GM23248 (cell line): Measurements from ENCODE around the gene UBN1. TPM values are rescaled to one million over a fixed set of nuclear protein-coding genes. Genes with fewer than 3 reads are reported as not detected.

Source experiments
- DNase-seq: peaks from one replicate; pipeline ENCODE4 v3.0.0-alpha.2; 2015
- H2AFZ ChIP-seq: fragments of 200-600 bp; sonication (generic); 2 replicates; pipeline ENCODE4 v1.6.1; 2016; ENCODE audit warnings: antibody characterized with exemption
- H3F3A ChIP-seq: fragments of 200-600 bp; sonication (generic); 2 replicates; pipeline ENCODE4 v1.6.1; 2016; ENCODE audit warnings: mild to moderate bottlenecking, antibody characterized with exemption, mixed run types; ENCODE audit not compliant: insufficient read depth
- H3K27ac ChIP-seq: fragments of 200-600 bp; sonication (generic); 2 replicates; pipeline ENCODE4 v1.5.1; 2016; ENCODE audit warnings: mild to moderate bottlenecking
- H3K27me3 ChIP-seq: fragments of 200-600 bp; sonication (generic); replicated peaks from 2 replicates; pipeline ENCODE4 v1.6.1; 2016; ENCODE audit warnings: mild to moderate bottlenecking; ENCODE audit not compliant: insufficient read depth
- H3K36me3 ChIP-seq: fragments of 200-600 bp; sonication (generic); 2 replicates; pipeline ENCODE4 v1.6.1; 2016; ENCODE audit warnings: low read depth, mild to moderate bottlenecking
- H3K4me1 ChIP-seq: fragments of 200-600 bp; sonication (generic); 2 replicates; pipeline ENCODE4 v1.6.1; 2016; ENCODE audit warnings: mild to moderate bottlenecking; ENCODE audit not compliant: insufficient read depth
- H3K4me2 ChIP-seq: fragments of 200-600 bp; sonication (generic); one replicate; pipeline ENCODE4 v1.6.1; 2016; ENCODE audit warnings: mild to moderate bottlenecking; ENCODE audit not compliant: unreplicated experiment
- H3K4me3 ChIP-seq: fragments of 200-600 bp; sonication (generic); 2 replicates; pipeline ENCODE4 v1.5.1; 2016; ENCODE audit warnings: mild to moderate bottlenecking
- H3K79me2 ChIP-seq: fragments of 200-600 bp; sonication (generic); 2 replicates; pipeline ENCODE4 v1.6.1; 2016; ENCODE audit warnings: mild to moderate bottlenecking; ENCODE audit not compliant: insufficient read depth
- H3K9ac ChIP-seq: fragments of 200-600 bp; sonication (generic); 2 replicates; pipeline ENCODE4 v1.6.1; 2016; ENCODE audit warnings: mild to moderate bottlenecking
- H3K9me2 ChIP-seq: fragments of 200-600 bp; sonication (generic); 2 replicates; pipeline ENCODE4 v1.6.1; 2016; ENCODE audit warnings: mixed run types, mild to moderate bottlenecking, moderate library complexity; ENCODE audit not compliant: insufficient read depth
- H3K9me3 ChIP-seq: fragments of 200-600 bp; sonication (generic); one replicate; pipeline ENCODE4 v1.6.1; 2017; ENCODE audit warnings: low read depth
- H4K20me1 ChIP-seq: fragments of 200-600 bp; sonication (generic); 2 replicates; pipeline ENCODE4 v1.6.0; 2016; ENCODE audit not compliant: insufficient read depth
- EZH2 ChIP-seq: fragments of 200-600 bp; sonication (generic); IDR thresholded peaks from 2 replicates; pipeline ENCODE4 v1.6.1; 2018; ENCODE audit warnings: antibody characterized with exemption, mild to moderate bottlenecking; ENCODE audit not compliant: insufficient read depth, poor library complexity, severe bottlenecking
- EZH2phosphoT487 ChIP-seq: fragments of 200-600 bp; sonication (generic); IDR thresholded peaks from 2 replicates; pipeline ENCODE4 v1.6.1; 2018; ENCODE audit warnings: antibody characterized with exemption, moderate library complexity, mild to moderate bottlenecking, low read depth; ENCODE audit not compliant: insufficient read depth
- WGBS, 2 experiments: methylation state at CpG; one replicate each; pipeline ENCODE4 v1.1.6; 2015 to 2017; ENCODE audit warnings: low lambda C conversion rate in 2 of 2, low coverage in 1 of 2; ENCODE audit errors: missing lambda C conversion rate in 2 of 2; 5-methylcytosine and 5-hydroxymethylcytosine counted together
- in situ Hi-C: fragments of 300-500 bp; cut with MboI; formaldehyde crosslinking; loops from 2 replicates; pipeline ENCODE4 v1.15.0; 2020
- polyA plus RNA-seq: library from polyadenylated mRNA; unstranded; fragments of >200 nt; fragmentation: Nextera tagmentation; extraction: Ambion mirVana; gene quantifications from 2 replicates; pipeline ENCODE4 v1.2.1, GENCODE V29; 2016
- total RNA-seq: library from RNA; depleted of rRNA; stranded (reverse); fragments of >200 nt; shearing (Covaris generic); gene quantifications from 2 replicates; pipeline ENCODE4 v1.2.3, GENCODE V29; 2014

Gene UBN1
- total and polyA plus RNA-seq, 2 experiments from 2014 or later = 9.9 to 16.4 TPM

DNA sequence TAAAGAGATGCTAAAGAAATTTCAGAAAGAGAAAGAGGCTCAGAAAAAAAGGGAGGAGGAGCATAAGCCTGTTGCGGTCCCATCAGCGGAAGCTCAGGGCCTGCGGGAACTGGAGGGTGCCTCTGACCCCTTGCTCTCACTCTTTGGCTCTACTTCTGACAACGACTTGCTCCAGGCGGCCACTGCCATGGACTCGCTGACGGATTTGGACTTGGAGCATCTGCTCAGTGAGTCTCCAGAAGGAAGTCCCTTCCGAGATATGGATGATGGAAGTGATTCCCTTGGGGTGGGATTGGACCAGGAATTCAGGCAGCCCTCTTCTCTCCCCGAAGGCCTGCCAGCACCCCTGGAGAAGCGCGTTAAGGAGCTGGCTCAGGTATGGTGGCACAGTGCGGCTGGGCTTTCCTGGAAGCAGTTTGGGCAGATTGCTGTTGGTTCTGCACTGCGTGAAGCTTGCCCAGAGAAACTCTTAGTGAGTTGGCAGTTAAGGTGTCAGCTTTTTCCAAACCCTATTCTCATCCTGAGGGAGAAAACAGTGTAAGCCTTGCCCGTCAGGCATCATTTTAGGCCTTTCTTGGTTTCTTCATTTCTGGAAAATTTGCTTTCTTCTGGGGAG, 13.6 kb downstream of the UBN1 start:
- no peaks in the 10 kb centered on the region for H3K4me1 ChIP-seq
- H3K79me2 ChIP-seq = peaks cover 97% of the 10 kb centered on the region
- peaks cover 50% of the 10 kb centered on the region for H3K36me3 ChIP-seq
- H3K9me2 ChIP-seq = no peaks in the 10 kb centered on the region
- H3F3A ChIP-seq = no peaks in the 10 kb centered on the region
- H3K27ac ChIP-seq = no peak overlapping the region
- in situ Hi-C loops = no loop called here
- DNase-seq = no peak
- no peak for TF ChIP-seq EZH2phosphoT487
- no peak for TF ChIP-seq EZH2
- no peaks in the 10 kb centered on the region; the same call in 1 of the 2 replicates for H4K20me1 ChIP-seq
- no peak overlapping the region for H3K4me2 ChIP-seq
- 95 to 96% methylated on average over 14 of the region's 14 CpGs for WGBS, 2 experiments
- no peaks in the 10 kb centered on the region for H3K9me3 ChIP-seq
- H3K27me3 ChIP-seq = no peaks in the 10 kb centered on the region
- no peak overlapping the region for H2AFZ ChIP-seq
- no peak overlapping the region for H3K4me3 ChIP-seq
- H3K9ac ChIP-seq = no peak overlapping the region

DNA sequence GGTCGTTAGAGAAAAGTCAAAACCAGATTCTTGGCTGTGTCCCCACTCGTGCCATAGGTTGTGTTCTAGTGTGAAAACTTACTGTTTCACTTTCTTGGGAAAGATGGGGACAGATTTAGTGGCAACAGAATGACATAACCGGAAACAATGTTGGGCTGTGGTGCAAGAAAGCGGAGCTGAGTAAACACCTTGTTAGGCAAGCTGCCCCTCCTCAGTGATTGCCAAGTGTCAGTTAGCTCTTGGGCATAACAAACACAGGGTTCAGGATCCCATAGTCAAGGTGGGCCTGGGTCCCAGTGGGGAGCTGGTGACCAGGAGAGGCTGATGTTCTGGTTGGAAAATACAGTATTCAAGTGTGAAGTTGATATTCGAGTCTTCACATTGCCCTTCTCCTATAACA, 15.4 kb downstream of the UBN1 start:
- in situ Hi-C loops = no loop called here
- no peak overlapping the region for H2AFZ ChIP-seq
- H3K4me3 ChIP-seq = no peak overlapping the region
- no peaks in the 10 kb centered on the region for H3K27me3 ChIP-seq
- TF ChIP-seq EZH2phosphoT487 (no peak), EZH2 (no peak)
- H3K4me1 ChIP-seq = no peaks in the 10 kb centered on the region
- peaks cover 97% of the 10 kb centered on the region for H3K79me2 ChIP-seq
- H3K9ac ChIP-seq = no peak overlapping the region
- H3K27ac ChIP-seq = no peak overlapping the region
- H3K9me3 ChIP-seq = no peaks in the 10 kb centered on the region
- H3K9me2 ChIP-seq = no peaks in the 10 kb centered on the region
- no peaks in the 10 kb centered on the region; the same call in 1 of the 2 replicates for H4K20me1 ChIP-seq
- peaks cover 35% of the 10 kb centered on the region for H3K36me3 ChIP-seq
- DNase-seq = peak; percentile 24
- H3K4me2 ChIP-seq = no peak overlapping the region
- H3F3A ChIP-seq = no peaks in the 10 kb centered on the region
- WGBS, 2 experiments = 71 to 75% methylated on average over 5 of the region's 5 CpGs

DNA sequence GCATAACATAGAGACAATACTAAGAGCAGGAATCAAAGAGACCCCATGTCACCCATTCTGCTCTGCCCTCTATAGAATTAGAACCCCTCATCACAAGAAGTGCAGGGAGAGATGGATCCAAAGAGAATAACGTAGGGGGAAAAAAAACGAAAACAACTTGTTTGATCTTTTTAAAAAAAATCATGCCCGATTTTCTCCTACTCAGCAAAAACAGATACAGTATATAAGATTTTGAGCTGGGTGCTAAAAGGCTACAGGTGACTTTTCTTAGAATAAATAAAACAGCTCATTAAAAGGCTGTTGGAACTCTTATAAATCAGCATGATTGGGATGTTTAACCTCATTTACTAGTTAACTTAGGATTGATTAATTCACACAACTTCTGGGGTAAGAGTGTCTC, 17.4 kb downstream of the UBN1 start:
- H4K20me1 ChIP-seq = no peaks in the 10 kb centered on the region; the same call in 1 of the 2 replicates

DNA sequence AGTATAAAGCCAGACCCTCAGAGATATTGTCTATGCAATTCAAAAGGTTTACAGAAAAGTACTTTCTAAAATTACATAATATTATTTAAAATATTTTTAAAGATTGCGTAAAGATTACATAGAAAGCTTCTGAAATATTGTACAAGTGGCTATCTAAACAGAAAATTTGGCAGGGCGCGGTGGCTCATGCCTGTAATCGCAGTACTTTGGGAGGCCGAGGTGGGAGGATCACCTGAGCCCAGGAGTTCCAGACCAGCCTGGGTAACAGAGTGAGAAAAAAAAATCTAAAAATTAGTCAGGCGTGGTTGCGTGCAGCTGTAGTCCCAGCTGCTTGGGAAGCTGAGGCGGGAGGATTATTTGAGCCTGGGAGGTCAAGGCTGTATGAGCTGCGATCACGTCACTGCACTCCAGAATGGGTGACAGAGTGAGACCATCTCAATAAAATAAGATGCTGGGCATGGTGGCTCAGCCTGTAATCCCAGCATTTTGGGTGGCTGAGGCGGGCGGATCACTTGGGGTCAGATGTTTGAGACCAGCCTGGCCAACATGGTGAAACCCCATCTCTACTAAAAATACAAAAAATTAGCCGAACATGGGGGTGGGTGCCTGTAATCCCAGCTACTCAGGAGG, 18.1 kb downstream of the UBN1 start:
- Histone ChIP-seq H3K4me3 (no peak overlapping the region), H3K27me3 (no peaks in the 10 kb centered on the region), H3K36me3 (peaks cover 17% of the 10 kb centered on the region; the same call in 1 of the 2 replicates), H3K4me1 (no peaks in the 10 kb centered on the region), H3K9ac (no peak overlapping the region), H3K9me2 (no peaks in the 10 kb centered on the region), H3K9me3 (no peaks in the 10 kb centered on the region), H4K20me1 (no peaks in the 10 kb centered on the region; the same call in 1 of the 2 replicates), H2AFZ (no peak overlapping the region), H3F3A (no peaks in the 10 kb centered on the region), H3K4me2 (no peak overlapping the region), H3K27ac (no peak overlapping the region), H3K79me2 (peaks cover 95% of the 10 kb centered on the region)
- no peak for DNase-seq
- TF ChIP-seq EZH2 (no peak), EZH2phosphoT487 (no peak)
- in situ Hi-C loops = no loop called here
- WGBS, 2 experiments = 95 to 98% methylated on average over 13 of the region's 13 CpGs

More for the DNA sequence above, 17.4 kb downstream of the UBN1 start:
- Histone ChIP-seq H3K9ac (no peak overlapping the region), H3F3A (no peaks in the 10 kb centered on the region), H3K27me3 (no peaks in the 10 kb centered on the region), H3K27ac (no peak overlapping the region), H3K4me1 (no peaks in the 10 kb centered on the region), H3K79me2 (peaks cover 100% of the 10 kb centered on the region), H3K9me3 (no peaks in the 10 kb centered on the region), H3K9me2 (no peaks in the 10 kb centered on the region), H3K4me2 (no peak overlapping the region), H2AFZ (no peak overlapping the region), H3K4me3 (no peak overlapping the region), H3K36me3 (peaks cover 20% of the 10 kb centered on the region; the same call in 1 of the 2 replicates)
- no peak for DNase-seq
- in situ Hi-C loops = no loop called here
- WGBS, 2 experiments = 95 to 98% methylated on average over 3 of the region's 3 CpGs
- TF ChIP-seq EZH2phosphoT487 (no peak), EZH2 (no peak)
